Psoas muscle (tissue), 8 donors: ENCODE measurements around the gene CLEC16A. TPM values are rescaled to one million over a fixed set of nuclear protein-coding genes. Genes with fewer than 3 reads are reported as not detected.
A peak's percentile ranks its signal among the peaks of the same experiment; 100 is the strongest.

Experiments
- ATAC-seq, 4 donors: fragments of 200-7000 bp; cut with Tn5 transposase; one replicate each; pipeline ENCODE4 v1.9.1; 2020; ENCODE audit warnings: moderate library complexity in 3 of 4, mild to moderate bottlenecking in 2 of 4
- DNase-seq, 2 donors: peaks; one replicate each; pipeline ENCODE4 v3.0.0-alpha.2; 2020
- H3K27ac ChIP-seq: fragments of 200-600 bp; one replicate; pipeline ENCODE4 v1.8.0; 2022
- H3K27me3 ChIP-seq, 3 donors: fragments of 200-600 bp in 1 of 3; one replicate each; pipeline versions ENCODE4 v1.6.1 to v1.8.0; 2013 to 2022; ENCODE audit warnings: low read length in 2 of 3, mild to moderate bottlenecking in 2 of 3, moderate library complexity in 1 of 3; ENCODE audit not compliant: insufficient read depth in 3 of 3
- H3K36me3 ChIP-seq, 2 donors: fragments of 200-600 bp in 1 of 2; one replicate each; pipeline versions ENCODE4 v1.6.1 to v1.8.0; 2013 to 2022; ENCODE audit warnings: low read depth in 1 of 2, mild to moderate bottlenecking in 1 of 2, moderate library complexity in 1 of 2; ENCODE audit not compliant: insufficient read depth in 1 of 2
- H3K4me1 ChIP-seq: fragments of 200-600 bp; one replicate; pipeline ENCODE4 v1.8.0; 2022
- H3K4me3 ChIP-seq: fragments of 200-600 bp; one replicate; pipeline ENCODE4 v1.8.0; 2022; ENCODE audit warnings: mild to moderate bottlenecking
- H3K9me3 ChIP-seq: fragments of 200-600 bp; one replicate; pipeline ENCODE4 v1.8.0; 2022
- WGBS, 3 donors: extraction: QIAGEN DNeasy Blood & Tissue Kit; methylation state at CpG; one replicate each; pipeline versions ENCODE4 v1.1.6 to v1.1.7; 2013; 5-methylcytosine and 5-hydroxymethylcytosine counted together
- intact Hi-C, 2 donors: fragments of 100-400 bp; cut with DNase I; formaldehyde crosslinking; loops; one replicate each; pipeline versions ENCODE4 v1.11.0 to v1.14.2; 2022
- polyA plus RNA-seq, 3 donors: library from polyadenylated mRNA; stranded (reverse); fragments of 200-250 nt; gene quantifications; one replicate each; pipeline ENCODE4 v1.2.3, GENCODE V29; 2013
- total RNA-seq, 4 donors: library from RNA; stranded (reverse); fragmentation: NEBNext Ultra II Directional in 2 of 4; extraction: Animal tissue kit (Norgen Biotek cat#: 25700) in 2 of 4; gene quantifications; one replicate each; pipeline versions ENCODE4 v1.2.1 to v1.2.4, GENCODE V29; 2021 to 2023
- TF ChIP-seq, protein P1 (sequence below): fragments of 200-600 bp; IDR thresholded peaks from one replicate; pipeline ENCODE4 v1.8.0; 2022; ENCODE audit warnings: antibody characterized with exemption
- donor health status: healthy with polysubstance abuse.
- donor health status: DM: no; HTN: no; CAD: no; lungs with moderate emphysema.
- donor health status: Bipolar disorder and iron deficiency.
- donor health status: healthy.
- donor health status: DM: yes; HTN: yes; CAD: no.
- donor health status: DM: no; HTN: no; CAD: no.
- donor health status: DM: no; HTN: no; CAD: no.
- donor health status: DM: yes; HTN: yes; CAD: no.

CLEC16A gene
- total and polyA plus RNA-seq, 7 donors: 13.1 to 28.1 (median 21.4) TPM

DNA sequence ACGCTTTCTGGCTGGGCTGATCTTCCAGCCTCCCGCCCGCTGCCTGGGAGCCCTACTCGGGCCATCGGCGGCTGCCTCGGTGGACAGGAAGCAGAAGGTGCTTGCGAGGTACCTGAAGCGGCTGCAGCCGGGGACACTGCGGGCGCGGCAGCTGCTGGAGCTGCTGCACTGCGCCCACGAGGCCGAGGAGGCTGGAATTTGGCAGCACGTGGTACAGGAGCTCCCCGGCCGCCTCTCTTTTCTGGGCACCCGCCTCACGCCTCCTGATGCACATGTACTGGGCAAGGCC is 36.7 kb upstream of the CLEC16A start:
- no peak overlapping the region for H3K27ac ChIP-seq

DNA sequence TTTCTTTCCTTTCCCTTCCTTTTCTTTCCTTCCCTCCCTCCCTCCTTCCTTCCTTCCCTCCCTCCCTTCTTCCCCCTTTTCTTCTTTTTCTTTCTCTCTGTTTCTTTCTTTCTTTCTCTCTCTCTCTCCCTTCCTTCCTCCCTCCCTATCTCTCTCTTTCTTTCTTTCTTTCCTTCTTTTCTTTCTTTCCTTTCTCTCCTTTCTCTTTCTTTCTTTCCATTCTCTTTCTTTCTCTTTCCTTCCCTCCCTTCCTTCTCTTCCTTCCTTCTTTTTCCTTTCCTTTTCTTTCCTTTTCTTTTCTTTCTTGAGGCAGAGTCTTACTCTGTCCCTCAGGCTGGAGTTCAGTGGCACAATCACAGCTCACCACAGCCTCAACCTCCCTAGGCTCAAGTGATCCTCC is 33.1 kb upstream of the CLEC16A start:
- intact Hi-C loops: loop anchor here in 1 of 2 donors (10.0 kb wide), 2 partner anchors 76 to 166 kb away; partner anchors contain the start of gene NUBP1
- H3K4me1 ChIP-seq: no peaks in the 10 kb centered on the region
- no peaks in the 10 kb centered on the region for H3K36me3 ChIP-seq
- DNase-seq (no peak), ATAC-seq (no peak)
- TF ChIP-seq, protein P1, sequence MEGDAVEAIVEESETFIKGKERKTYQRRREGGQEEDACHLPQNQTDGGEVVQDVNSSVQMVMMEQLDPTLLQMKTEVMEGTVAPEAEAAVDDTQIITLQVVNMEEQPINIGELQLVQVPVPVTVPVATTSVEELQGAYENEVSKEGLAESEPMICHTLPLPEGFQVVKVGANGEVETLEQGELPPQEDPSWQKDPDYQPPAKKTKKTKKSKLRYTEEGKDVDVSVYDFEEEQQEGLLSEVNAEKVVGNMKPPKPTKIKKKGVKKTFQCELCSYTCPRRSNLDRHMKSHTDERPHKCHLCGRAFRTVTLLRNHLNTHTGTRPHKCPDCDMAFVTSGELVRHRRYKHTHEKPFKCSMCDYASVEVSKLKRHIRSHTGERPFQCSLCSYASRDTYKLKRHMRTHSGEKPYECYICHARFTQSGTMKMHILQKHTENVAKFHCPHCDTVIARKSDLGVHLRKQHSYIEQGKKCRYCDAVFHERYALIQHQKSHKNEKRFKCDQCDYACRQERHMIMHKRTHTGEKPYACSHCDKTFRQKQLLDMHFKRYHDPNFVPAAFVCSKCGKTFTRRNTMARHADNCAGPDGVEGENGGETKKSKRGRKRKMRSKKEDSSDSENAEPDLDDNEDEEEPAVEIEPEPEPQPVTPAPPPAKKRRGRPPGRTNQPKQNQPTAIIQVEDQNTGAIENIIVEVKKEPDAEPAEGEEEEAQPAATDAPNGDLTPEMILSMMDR: no peak
- H3K27ac ChIP-seq: no peak overlapping the region
- H3K27me3 ChIP-seq: no peaks in the 10 kb centered on the region
- H3K4me3 ChIP-seq: no peak overlapping the region
- H3K9me3 ChIP-seq: no peaks in the 10 kb centered on the region

More for the DNA sequence above, 36.7 kb upstream of the CLEC16A start:
- 84 to 89% (median 88%) methylated on average over 20 to 21 of the region's 21 CpGs for WGBS, 3 donors
- no peaks in the 10 kb centered on the region for H3K4me1 ChIP-seq
- no peaks in the 10 kb centered on the region for H3K27me3 ChIP-seq
- peaks cover 0 to 8% of the 10 kb centered on the region in 2 donors for H3K36me3 ChIP-seq
- ATAC-seq (no peak), DNase-seq (no peak)
- TF ChIP-seq, protein P1: no peak
- H3K9me3 ChIP-seq: no peaks in the 10 kb centered on the region
- H3K4me3 ChIP-seq: no peak overlapping the region
- intact Hi-C loops: loop anchor here in 1 of 2 donors (10.0 kb wide), 1 partner anchor 143 kb away; no protein-coding TSS in a partner anchor

DNA sequence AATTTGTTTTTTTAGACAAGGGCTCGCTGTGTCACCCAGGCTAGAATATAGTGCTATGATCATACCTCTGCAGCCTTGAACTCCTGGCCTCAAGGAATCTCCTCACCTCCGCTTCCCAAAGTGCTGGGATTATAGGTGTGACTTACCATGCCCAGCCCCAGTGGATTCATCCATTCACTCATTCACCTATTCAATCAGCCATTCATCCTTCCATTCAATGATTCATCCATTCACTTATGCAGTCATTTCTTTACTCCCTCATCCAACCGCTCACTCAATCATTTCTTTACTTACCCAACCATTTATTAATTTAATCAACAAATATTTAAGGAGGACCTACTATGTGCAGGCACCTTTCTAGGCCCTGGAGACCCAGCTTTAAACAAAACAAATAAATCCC is 27.8 kb upstream of the CLEC16A start:
- WGBS, 3 donors: 63 to 66% (median 64%) methylated on average over 3 of the region's 3 CpGs
- ATAC-seq (no peak), DNase-seq (no peak)
- Histone ChIP-seq H3K27ac (no peak overlapping the region), H3K9me3 (no peaks in the 10 kb centered on the region), H3K4me3 (no peak overlapping the region), H3K27me3 (no peaks in the 10 kb centered on the region), H3K36me3 (no peaks in the 10 kb centered on the region), H3K4me1 (peaks cover 15% of the 10 kb centered on the region)
- intact Hi-C loops: loop anchor here (5.0 to 10.0 kb wide), 4 partner anchors 82 to 659 kb away; partner anchors contain the start of gene NUBP1 (in 1 of the 2)
- TF ChIP-seq, protein P1: no peak

DNA sequence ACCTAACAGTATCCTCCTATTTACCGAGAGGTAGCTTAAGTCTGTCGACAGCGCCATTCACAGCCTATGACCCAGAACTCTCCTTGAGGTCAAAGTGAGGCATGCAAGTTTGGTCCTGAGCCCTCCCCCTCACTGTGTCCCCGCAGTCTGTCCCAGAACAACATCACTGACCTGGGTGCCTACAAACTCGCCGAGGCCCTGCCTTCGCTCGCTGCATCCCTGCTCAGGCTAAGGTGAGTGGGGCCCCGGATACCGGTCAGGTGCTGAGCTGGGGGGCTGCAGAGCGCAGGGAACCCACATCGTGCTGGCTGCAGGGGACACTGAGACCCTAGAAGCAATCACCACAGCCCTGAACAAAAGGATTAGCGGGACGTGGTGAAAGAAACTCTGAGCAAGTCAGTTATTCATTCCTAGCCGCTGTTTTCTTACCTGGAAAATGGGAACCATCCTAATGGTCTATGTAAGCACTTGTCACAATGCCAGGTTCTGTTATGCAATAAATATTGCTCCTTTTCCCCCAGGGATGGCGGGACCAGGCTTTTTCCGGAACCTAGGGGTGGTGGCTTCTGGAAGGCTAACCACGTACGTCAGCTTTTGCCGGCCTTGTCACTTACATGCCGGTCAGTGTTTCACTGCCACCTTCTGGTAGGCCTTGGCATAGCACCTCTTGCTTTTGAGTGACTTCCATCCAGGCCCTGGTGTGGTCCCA is 25.9 kb upstream of the CLEC16A start:
- H3K4me3 ChIP-seq: peak overlapping the region; percentile 9
- TF ChIP-seq, protein P1: peak; percentile 98
- H3K36me3 ChIP-seq: no peaks in the 10 kb centered on the region
- 44 to 49% (median 47%) methylated on average over 21 of the region's 21 CpGs for WGBS, 3 donors
- peak overlapping the region; percentile 91 for H3K27ac ChIP-seq
- no peaks in the 10 kb centered on the region for H3K9me3 ChIP-seq
- H3K27me3 ChIP-seq: no peaks in the 10 kb centered on the region
- DNase-seq (peak; percentile 90 to 94), ATAC-seq (peak; percentile 54 to 66 (median 60))
- intact Hi-C loops: loop anchor here (2.0 to 10.0 kb wide), 7 partner anchors 32 to 661 kb away; partner anchors contain the start of gene NUBP1 (in 1 of the 2)
- H3K4me1 ChIP-seq: peaks cover 35% of the 10 kb centered on the region
